Gastroesophageal sphincter (tissue), 3 donors: ENCODE data around the gene PLBD2.

Experiments used
- EP300 ChIP-seq: sonication (generic); formaldehyde crosslinking; IDR thresholded peaks from one replicate; pipeline ENCODE4 v1.6.1; 2017; ENCODE audit warnings: antibody characterized with exemption, mild to moderate bottlenecking
- POLR2A ChIP-seq, 2 donors: fragments of 450-650 bp; IDR thresholded peaks; one replicate each; pipeline ENCODE4 v1.6.1; 2017; ENCODE audit warnings: antibody characterized with exemption in 2 of 2, mild to moderate bottlenecking in 2 of 2, moderate library complexity in 1 of 2
- TF ChIP-seq, protein P1 (sequence below), 4 experiments: fragments of 200-600 bp in 2 of 4; fragments of 450-650 bp in 2 of 4; sonication (generic) in 1 of 4; IDR thresholded peaks; one replicate each; pipeline ENCODE4 v1.5.1; 2017 to 2019; ENCODE audit warnings: antibody characterized with exemption in 4 of 4, mild to moderate bottlenecking in 2 of 4, moderate library complexity in 2 of 4

DNA sequence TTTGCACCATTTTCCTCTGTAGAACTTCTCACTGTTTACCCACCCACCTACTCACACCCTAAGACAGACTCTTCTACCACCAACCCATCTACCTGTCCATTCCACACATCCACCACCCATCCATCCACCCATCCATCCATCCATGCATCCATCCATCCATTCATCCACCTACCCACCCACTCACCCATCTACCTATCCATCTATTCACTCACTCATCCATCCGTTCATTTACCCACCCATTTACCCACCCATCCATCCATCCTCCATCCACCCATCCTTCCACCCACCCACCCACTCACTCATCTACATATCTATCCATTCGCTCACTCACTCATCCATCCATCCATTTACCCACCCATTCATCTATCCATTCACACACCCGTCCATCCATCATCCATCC lies 15.1 kb downstream of the PLBD2 start:
- TF ChIP-seq POLR2A (IDR thresholded peaks at IDR 0.05) (no peak), EP300 (no peak)
- TF ChIP-seq, protein P1, sequence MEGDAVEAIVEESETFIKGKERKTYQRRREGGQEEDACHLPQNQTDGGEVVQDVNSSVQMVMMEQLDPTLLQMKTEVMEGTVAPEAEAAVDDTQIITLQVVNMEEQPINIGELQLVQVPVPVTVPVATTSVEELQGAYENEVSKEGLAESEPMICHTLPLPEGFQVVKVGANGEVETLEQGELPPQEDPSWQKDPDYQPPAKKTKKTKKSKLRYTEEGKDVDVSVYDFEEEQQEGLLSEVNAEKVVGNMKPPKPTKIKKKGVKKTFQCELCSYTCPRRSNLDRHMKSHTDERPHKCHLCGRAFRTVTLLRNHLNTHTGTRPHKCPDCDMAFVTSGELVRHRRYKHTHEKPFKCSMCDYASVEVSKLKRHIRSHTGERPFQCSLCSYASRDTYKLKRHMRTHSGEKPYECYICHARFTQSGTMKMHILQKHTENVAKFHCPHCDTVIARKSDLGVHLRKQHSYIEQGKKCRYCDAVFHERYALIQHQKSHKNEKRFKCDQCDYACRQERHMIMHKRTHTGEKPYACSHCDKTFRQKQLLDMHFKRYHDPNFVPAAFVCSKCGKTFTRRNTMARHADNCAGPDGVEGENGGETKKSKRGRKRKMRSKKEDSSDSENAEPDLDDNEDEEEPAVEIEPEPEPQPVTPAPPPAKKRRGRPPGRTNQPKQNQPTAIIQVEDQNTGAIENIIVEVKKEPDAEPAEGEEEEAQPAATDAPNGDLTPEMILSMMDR (IDR thresholded peaks at IDR 0.05) = no peak
